ENCODE results near the gene TMEM203. TPM values are rescaled to one million over a fixed set of nuclear protein-coding genes. Genes with fewer than 3 reads are reported as not detected.

The TMEM203 gene
- total and polyA plus RNA-seq, 10 of the 15 experiments (the other 5 are each of a cell fraction or from before 2014, with no cell fraction given) = 7.2 to 68.1 (median 33.8) TPM

GRCh38 chr9:137214620-137215019 lies 9.2 kb upstream of the TMEM203 start (continued):
- TF ChIP-seq RELA (IDR thresholded peaks at IDR 0.05; ENCODE audit: borderline replicate concordance, partially characterized antibody) (no peak), BCL11A (IDR thresholded peaks at IDR 0.05; ENCODE audit: low read depth, low read length) (no peak), NR2C1 (IDR thresholded peaks at IDR 0.05) (no peak), STAT1 (conservative IDR thresholded peaks at IDR 0.05) (no peak), ZNF207 (IDR thresholded peaks at IDR 0.05; ENCODE audit: borderline replicate concordance) (no peak)

- in situ Hi-C loops (cut with MboI) = no loop called here
- FAIRE-seq = no peak
Measured at GRCh38 chr9:137213160-137214060, 8.0 kb upstream of the TMEM203 start.

More at GRCh38 chr9:137213160-137214060, 8.0 kb upstream of the TMEM203 start:
- intact Hi-C loops (cut with micrococcal nuclease; ENCODE audit: unreplicated experiment) = no loop called here
- ChIA-PET CTCF (interaction anchor here (0.6 to 1.1 kb wide), 2 partner anchors 12 to 13 kb away, joined by 3 read pairs; partner anchors contain the start of gene RNF224), SMC1A (ENCODE audit: uncharacterized antibody, unreplicated experiment) (no interaction called here), POLR2A (interaction anchor here (0.5 kb wide), 1 partner anchor 81 kb away, joined by 3 read pairs; no protein-coding TSS in a partner anchor), RAD21 (ENCODE audit: unreplicated experiment) (interaction anchor here (0.6 kb wide), 1 partner anchor 22 kb away, joined by 3 read pairs; no protein-coding TSS in a partner anchor)
- Histone ChIP-seq H2AFZ (ENCODE audit: control insufficient read depth, low read depth, low read length) (no peak overlapping the region), H3K4me1 (ENCODE audit: control insufficient read depth, insufficient read depth, low read length) (no peaks in the 10 kb centered on the region), H3K27me3 (replicated peaks in 1 of 2; ENCODE audit: control insufficient read depth in 2 of 2, insufficient read depth in 2 of 2, low read length in 1 of 2) (no peaks in the 10 kb centered on the region), H3K36me3 (ENCODE audit: control insufficient read depth in 2 of 2, insufficient read depth in 2 of 2, low read length in 1 of 2) (peaks cover 0 to 4% of the 10 kb centered on the region in 2 experiments; a peak in 3 of 4 replicates), H3K9me3 (replicated peaks; ENCODE audit: control insufficient read depth, insufficient read depth, low read length) (no peaks in the 10 kb centered on the region), H4K20me1 (ENCODE audit: control insufficient read depth, insufficient read depth) (no peaks in the 10 kb centered on the region), H3K27ac (ENCODE audit: control insufficient read depth, insufficient read depth) (no peak overlapping the region), H3K79me2 (ENCODE audit: control insufficient read depth, insufficient read depth, low read length) (no peaks in the 10 kb centered on the region), H3K4me2 (ENCODE audit: control insufficient read depth, insufficient read depth) (no peak overlapping the region), H3K9ac (ENCODE audit: control insufficient read depth, insufficient read depth, low read length) (no peak overlapping the region), H3K4me3 (no peak overlapping the region)
- 94% methylated on average over 46 of the region's 49 CpGs for WGBS (ENCODE audit: insufficient coverage, insufficient replicate concordance, low lambda C conversion rate, missing lambda C conversion rate)
- DNase-seq (ENCODE audit: low read depth, low spot score) (no peak), ATAC-seq (no peak)
- BruUV-seq (replicated peaks) = no TSS peak
- no peak for TF ChIP-seq CEBPB (IDR thresholded peaks at IDR 0.05; ENCODE audit: borderline replicate concordance in 1 of 2, low read depth in 2 of 2, low read length in 2 of 2)
- peak; percentile 28; the same call in 1 of the 2 replicates for TF ChIP-seq POLR2A (IDR thresholded peaks at IDR 0.05; ENCODE audit: low read depth, low read length)
- TF ChIP-seq CTCF (IDR thresholded peaks at IDR 0.05 in 2 of 3, conservative IDR thresholded peaks at IDR 0.05 in 1 of 3; ENCODE audit: control insufficient read depth in 2 of 3, extremely low read depth in 1 of 3, insufficient read depth in 1 of 3, low read depth in 3 of 3, low read length in 3 of 3) = peak in 1 of 3 experiments; percentile 3; a peak in 1 of 6 replicates

All from GM12878 (cell line).